H1 (cell line): ENCODE measurements around the gene KCNJ4. TPM values are rescaled to one million over a fixed set of nuclear protein-coding genes. Genes with fewer than 3 reads are reported as not detected.

Experiments
- ATF3 ChIP-seq: IDR thresholded peaks from 2 replicates; pipeline ENCODE4 v1.6.1; 2011; ENCODE audit warnings: low read depth, mild to moderate bottlenecking, low read length; ENCODE audit not compliant: insufficient read depth
- CHD1 ChIP-seq: IDR thresholded peaks from 2 replicates; pipeline ENCODE4 v1.6.1; 2012; ENCODE audit warnings: low read depth, low read length, improper control_type of control experiment
- CHD7 ChIP-seq: fragments of 300-600 bp; sonication (generic); IDR thresholded peaks from 2 replicates; pipeline ENCODE4 v1.7.1; 2012; ENCODE audit warnings: low read length, moderate library complexity, mild to moderate bottlenecking, inconsistent platforms; ENCODE audit not compliant: insufficient replicate concordance
- TBP ChIP-seq: IDR thresholded peaks from 2 replicates; pipeline ENCODE4 v1.6.1; 2011; ENCODE audit warnings: low read depth, low read length, improper control_type of control experiment
- ZNF274 ChIP-seq: IDR thresholded peaks from 2 replicates; pipeline ENCODE4 v1.7.0; 2012; ENCODE audit warnings: low read length, borderline replicate concordance; ENCODE audit errors: extremely low read depth
- polyA plus RNA-seq, 7 experiments: library from polyadenylated mRNA; depleted of rRNA in 3 of 7; stranded (reverse) in 5 of 7; unstranded in 2 of 7; fragments of >200 nt in 5 of 7; fragments of 200-250 nt in 2 of 7; gene quantifications; 1 replicate in 5 of 7; 2 replicates in 1 of 7; 4 replicates in 1 of 7; pipeline versions ENCODE4 v1.2.1 to v1.2.3, GENCODE V29; 2011 to 2013; ENCODE audit warnings: missing spikeins in 2 of 7, mixed read lengths in 2 of 7
- total RNA-seq: library from RNA; stranded (reverse); fragmentation: NEBNext Ultra II Directional; extraction: Animal tissue kit (Norgen Biotek cat#: 25700); gene quantifications from 2 replicates; pipeline ENCODE4 v1.2.1, GENCODE V29; 2021

The KCNJ4 gene
- total and polyA plus RNA-seq, 2 of the 8 experiments (the other 6 are each of a cell fraction or from before 2014, with no cell fraction given): 1.4 to 2.2 TPM

- TF ChIP-seq TBP (no peak), CHD1 (no peak), ZNF274 (no peak), ATF3 (no peak), CHD7 (no peak)
- TF ChIP-seq, all 59 proteins: peak for 0
Observed at GRCh38 chr22:38435965-38436364, 19.0 kb downstream of the KCNJ4 start (continued).
